ENCODE results near the gene DMD.
"Not testable (repeated sequence)": the region's sequence is repeated elsewhere in the genome, so short reads cannot be mapped to it uniquely, and the experiment has no call there.

DMD gene

DNA sequence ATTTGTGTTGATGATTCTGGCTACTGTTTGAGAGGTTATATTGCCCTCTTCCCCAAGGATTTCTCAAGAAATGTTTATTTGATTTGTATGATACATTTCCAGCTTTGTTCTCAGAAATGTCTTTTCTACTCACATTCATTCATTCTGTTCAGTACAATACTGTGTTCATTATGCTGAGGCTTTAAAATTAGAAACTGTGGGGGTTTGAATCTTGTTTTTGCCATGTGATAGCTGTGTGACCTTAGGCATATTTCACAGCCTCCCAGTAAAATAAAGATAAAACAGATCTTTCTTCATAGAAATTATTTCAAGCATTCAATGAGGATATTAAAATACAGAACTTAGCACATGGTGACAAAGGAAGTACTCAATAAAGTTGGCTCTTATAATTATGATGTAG lies 123.9 kb downstream of the DMD start:
- DNase-seq (ENCODE audit: insufficient read length, low spot score) = no peak
- FAIRE-seq = no peak
- TF ChIP-seq, protein P1, sequence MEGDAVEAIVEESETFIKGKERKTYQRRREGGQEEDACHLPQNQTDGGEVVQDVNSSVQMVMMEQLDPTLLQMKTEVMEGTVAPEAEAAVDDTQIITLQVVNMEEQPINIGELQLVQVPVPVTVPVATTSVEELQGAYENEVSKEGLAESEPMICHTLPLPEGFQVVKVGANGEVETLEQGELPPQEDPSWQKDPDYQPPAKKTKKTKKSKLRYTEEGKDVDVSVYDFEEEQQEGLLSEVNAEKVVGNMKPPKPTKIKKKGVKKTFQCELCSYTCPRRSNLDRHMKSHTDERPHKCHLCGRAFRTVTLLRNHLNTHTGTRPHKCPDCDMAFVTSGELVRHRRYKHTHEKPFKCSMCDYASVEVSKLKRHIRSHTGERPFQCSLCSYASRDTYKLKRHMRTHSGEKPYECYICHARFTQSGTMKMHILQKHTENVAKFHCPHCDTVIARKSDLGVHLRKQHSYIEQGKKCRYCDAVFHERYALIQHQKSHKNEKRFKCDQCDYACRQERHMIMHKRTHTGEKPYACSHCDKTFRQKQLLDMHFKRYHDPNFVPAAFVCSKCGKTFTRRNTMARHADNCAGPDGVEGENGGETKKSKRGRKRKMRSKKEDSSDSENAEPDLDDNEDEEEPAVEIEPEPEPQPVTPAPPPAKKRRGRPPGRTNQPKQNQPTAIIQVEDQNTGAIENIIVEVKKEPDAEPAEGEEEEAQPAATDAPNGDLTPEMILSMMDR (IDR thresholded peaks at IDR 0.05; ENCODE audit: insufficient read depth, missing control alignments) = no peak

DNA sequence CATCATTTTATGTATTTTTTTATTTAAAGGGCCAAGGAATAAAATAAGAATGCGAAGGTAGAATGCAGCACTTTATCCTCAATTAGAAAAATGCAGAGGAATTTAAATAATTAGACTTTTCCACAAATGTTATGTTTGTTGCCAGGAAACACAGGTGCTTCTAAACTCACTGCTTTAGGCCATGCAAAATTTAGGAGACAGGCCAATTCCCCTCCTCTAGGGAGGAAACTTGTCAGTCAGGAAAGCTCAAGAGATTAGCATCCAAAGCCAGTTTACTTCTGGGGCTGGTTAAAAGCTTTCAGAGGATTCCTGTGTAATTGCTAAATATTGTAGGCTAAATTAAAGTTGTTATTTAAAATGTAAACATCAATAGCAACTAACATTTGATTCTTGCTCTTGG lies 124.5 kb downstream of the DMD start:
- TF ChIP-seq, protein P1 (IDR thresholded peaks at IDR 0.05; ENCODE audit: insufficient read depth, missing control alignments) = no peak
- FAIRE-seq (no peak), DNase-seq (ENCODE audit: insufficient read length, low spot score) (no peak)

DNA sequence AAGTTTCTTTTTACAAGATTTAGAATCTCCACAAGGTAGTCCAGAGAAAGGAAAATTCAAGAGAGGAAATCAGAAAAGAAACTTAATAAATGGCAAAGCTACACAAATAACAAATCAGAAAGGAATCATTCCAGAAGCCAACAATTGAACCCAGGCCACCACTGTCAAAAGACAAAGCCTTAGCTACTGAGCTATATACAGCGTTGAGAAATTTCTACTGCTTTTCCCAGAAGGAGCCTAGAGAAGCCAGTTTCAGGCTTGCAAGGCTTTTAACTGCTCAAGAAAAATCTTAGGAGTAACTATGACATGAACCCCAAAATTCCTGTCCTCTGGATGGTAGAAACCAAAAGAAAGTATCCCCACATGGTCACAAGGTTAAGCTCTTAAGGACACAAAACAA lies 129.0 kb downstream of the DMD start:
- FAIRE-seq (no peak), DNase-seq (ENCODE audit: insufficient read length, low spot score) (no peak)
- TF ChIP-seq, protein P1 (IDR thresholded peaks at IDR 0.05; ENCODE audit: insufficient read depth, missing control alignments) = no peak

DNA sequence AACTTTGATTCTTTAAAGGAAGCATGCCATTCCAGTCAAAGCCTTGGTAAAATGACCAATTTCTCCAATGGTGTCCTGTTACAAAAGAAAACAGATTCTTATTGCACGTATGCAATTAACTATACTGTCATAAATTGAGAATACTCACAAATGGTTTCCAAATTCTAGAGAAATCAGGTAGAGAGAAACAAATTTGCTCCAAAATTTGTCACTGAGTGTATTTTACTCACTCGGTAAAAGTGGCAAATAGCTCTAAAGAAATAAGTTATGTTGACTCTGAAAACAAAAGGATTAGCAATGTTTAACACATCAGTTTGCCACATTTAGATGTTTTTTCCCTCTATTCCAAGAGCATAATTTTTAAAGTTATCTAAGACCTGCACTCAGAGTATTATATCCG lies 133.1 kb downstream of the DMD start:
- DNase-seq (ENCODE audit: insufficient read length, low spot score) = no peak
- TF ChIP-seq, protein P1 (IDR thresholded peaks at IDR 0.05; ENCODE audit: insufficient read depth, missing control alignments) = no peak

DNA sequence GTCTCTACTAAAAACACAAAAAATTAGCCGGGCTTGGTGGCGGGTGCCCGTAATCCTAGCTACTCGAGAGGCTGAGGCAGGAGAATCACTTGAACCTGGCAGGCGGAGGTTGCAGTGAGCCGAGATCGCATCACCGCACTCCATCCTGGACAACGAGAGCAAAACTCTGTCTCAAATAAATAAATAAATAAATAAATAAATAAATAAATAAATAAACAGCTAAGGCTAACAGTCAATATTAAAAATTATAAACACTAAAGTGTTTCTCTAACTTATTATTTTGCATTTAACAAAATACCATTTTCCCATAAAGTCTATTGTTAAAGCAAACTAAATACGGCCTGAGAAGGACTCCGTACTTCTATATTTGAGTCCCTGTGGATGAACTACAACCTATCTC lies 137.7 kb downstream of the DMD start:
- FAIRE-seq; DNase-seq (ENCODE audit: insufficient read length, low spot score): not testable (repeated sequence)

More for the DNA sequence above, 133.1 kb downstream of the DMD start:
- no peak for FAIRE-seq

DNA sequence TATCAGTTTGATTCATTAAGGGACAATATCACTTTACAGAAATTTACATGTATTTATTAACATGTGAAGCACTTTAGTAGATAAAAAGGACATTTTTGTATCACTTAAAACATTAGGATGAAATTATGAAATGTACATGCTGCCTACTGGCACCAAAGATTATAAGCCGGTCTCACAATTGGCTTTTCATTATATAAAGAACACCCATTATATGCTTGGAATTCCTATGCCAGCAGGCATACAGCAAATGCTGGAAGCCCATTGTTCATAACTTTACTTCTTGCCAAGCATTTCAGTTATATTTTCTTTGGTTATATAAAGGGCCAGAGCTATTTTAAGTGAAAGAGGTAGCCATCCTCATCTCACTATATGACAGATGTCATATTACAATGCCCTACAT lies 145.9 kb downstream of the DMD start:
- TF ChIP-seq, protein P1 (IDR thresholded peaks at IDR 0.05; ENCODE audit: insufficient read depth, missing control alignments) = no peak
- FAIRE-seq = no peak
- no peak for DNase-seq (ENCODE audit: insufficient read length, low spot score)

DNA sequence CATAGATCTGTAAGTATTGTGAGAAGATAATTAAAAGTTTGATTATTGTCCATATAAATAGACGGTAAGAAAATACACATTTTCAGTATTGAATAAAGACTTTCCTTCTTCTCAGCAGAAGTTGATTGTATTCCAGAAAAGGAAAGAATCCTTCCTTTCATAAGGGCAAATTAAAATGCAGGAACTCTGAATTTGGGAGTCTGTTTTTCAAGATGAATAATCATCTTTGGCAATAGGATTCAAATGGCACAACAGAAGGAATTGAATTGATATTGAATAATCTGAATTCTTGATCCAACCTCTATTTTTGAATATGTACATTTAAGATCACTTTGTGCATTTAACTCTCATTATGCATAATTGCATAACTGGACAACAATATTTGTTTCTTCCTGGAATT lies 149.3 kb downstream of the DMD start:
- no peak for DNase-seq (ENCODE audit: insufficient read length, low spot score)
- TF ChIP-seq, protein P1 (IDR thresholded peaks at IDR 0.05; ENCODE audit: insufficient read depth, missing control alignments) = no peak
- FAIRE-seq = peak; percentile 68

DNA sequence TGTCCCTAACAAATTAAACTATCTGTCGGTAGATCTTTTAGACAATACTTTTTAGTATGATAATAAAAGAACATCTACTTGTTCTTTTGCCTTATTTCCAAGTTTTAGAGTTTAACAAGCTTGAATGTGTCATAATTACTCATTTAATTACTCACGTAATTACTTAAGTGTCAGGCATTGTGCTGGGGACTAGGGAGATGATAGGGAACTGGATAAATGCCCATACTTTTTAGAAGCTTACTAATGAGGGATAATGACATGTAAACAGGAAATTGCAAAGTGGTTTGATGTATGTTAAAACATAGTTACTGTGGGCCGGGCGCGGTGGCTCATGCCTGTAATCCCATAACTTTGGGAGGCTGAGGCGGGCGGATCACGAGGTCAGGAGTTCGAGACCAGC lies 158.3 kb downstream of the DMD start:
- DNase-seq (ENCODE audit: insufficient read length, low spot score) (no peak), FAIRE-seq (no peak)
- TF ChIP-seq, protein P1 (IDR thresholded peaks at IDR 0.05; ENCODE audit: insufficient read depth, missing control alignments) = no peak

All from D721Med (cell line).